Choroid plexus epithelial cell (primary cell): ENCODE data around the gene LTA.
"Not testable (repeated sequence)": the region's sequence is repeated elsewhere in the genome, so short reads cannot be mapped to it uniquely, and the experiment has no call there.

Source experiments
- DNase-seq: peaks from one replicate; pipeline ENCODE4 v3.0.0-alpha.2; 2010; ENCODE audit warnings: low read depth
- H3K4me3 ChIP-seq: 2 replicates; pipeline ENCODE4 v1.5.1; 2011; ENCODE audit warnings: low read depth, mild to moderate bottlenecking, control low read depth, low read length, moderate library complexity
- TF ChIP-seq, protein P1 (sequence below): conservative IDR thresholded peaks from 2 replicates; pipeline ENCODE4 v1.5.1; 2011; ENCODE audit warnings: low read depth, mild to moderate bottlenecking, control low read depth, inconsistent platforms, low read length, moderate library complexity

The LTA gene

DNA sequence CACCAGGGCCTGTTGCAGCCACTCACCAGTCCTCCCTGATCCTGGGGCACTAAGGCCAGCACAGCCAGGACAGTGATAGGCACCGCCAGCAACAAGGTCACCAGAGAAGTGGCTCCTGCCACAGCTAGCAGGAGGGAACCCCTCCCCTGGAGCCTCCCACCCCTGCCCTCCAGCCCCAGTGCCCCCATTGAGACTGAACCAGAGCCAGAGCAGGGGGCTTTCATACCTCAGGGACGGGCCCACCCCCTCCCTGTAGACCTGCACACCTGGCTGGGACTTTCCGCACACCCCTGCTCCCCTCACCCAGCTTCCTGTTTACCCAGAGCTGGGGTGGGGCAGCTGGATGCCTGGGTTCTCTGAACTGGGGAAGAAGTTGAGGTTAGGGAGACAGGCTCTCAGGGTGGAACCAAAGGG lies 10.1 kb downstream of the LTA start, which contains the start of gene LTB:
LTB (minus strand) TSS at position 195 of the 414 bp plus-strand sequence; CDS start at position 188, 7 bp downstream.
- no peak for DNase-seq
- TF ChIP-seq, protein P1, sequence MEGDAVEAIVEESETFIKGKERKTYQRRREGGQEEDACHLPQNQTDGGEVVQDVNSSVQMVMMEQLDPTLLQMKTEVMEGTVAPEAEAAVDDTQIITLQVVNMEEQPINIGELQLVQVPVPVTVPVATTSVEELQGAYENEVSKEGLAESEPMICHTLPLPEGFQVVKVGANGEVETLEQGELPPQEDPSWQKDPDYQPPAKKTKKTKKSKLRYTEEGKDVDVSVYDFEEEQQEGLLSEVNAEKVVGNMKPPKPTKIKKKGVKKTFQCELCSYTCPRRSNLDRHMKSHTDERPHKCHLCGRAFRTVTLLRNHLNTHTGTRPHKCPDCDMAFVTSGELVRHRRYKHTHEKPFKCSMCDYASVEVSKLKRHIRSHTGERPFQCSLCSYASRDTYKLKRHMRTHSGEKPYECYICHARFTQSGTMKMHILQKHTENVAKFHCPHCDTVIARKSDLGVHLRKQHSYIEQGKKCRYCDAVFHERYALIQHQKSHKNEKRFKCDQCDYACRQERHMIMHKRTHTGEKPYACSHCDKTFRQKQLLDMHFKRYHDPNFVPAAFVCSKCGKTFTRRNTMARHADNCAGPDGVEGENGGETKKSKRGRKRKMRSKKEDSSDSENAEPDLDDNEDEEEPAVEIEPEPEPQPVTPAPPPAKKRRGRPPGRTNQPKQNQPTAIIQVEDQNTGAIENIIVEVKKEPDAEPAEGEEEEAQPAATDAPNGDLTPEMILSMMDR, result no peak
- peak within 1 kb of the TSS; percentile 86 for H3K4me3 ChIP-seq

DNA sequence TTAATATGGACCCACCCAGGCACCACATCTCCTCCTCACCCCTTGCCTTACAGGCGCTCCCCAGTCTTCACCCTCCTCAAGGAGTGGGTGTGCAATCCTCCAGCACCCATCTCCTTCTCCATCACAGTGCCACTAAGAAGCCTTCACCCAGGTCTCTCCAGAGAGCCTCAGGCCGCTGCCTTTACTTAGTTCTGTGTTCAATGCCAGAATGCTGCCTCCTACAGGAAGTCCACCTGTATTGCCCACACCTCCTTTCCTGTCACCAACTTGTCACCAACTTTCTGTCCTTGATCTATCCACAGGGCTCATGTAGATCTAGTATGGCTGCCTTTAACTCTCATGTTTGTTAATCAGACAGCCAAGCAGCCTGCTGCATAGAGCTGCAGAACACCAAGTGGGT lies 13.4 kb downstream of the LTA start:
- TF ChIP-seq, protein P1, result peak; percentile 40
- no peak overlapping the region for H3K4me3 ChIP-seq
- no peak for DNase-seq

DNA sequence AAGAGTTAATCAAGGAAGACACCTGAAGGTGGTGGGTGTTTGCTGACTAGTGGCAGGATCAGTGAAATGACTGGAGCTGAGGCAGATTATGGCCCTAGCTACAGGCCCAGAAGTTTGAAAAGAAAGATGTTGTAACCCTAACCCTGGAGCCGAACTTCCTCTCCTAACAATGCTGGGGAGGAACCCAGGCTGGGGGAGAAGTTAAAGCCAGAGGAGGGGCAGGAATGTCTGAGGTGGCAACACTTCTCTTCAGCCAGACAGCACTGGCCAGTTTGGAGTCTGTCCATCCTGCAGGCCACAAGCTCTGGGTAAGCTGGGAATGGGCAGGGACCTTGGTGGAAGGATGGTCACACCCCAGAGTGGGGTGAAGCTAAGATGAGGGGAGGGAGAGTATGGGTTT lies 13.9 kb downstream of the LTA start, which contains the start of gene LST1:
LST1 (plus strand) TSS at position 270 of the 400 bp plus-strand sequence. CDS start 1,023 bp downstream, outside the sequence.
- TF ChIP-seq, protein P1, result no peak
- no peak within 1 kb of the TSS for H3K4me3 ChIP-seq
- no peak for DNase-seq

DNA sequence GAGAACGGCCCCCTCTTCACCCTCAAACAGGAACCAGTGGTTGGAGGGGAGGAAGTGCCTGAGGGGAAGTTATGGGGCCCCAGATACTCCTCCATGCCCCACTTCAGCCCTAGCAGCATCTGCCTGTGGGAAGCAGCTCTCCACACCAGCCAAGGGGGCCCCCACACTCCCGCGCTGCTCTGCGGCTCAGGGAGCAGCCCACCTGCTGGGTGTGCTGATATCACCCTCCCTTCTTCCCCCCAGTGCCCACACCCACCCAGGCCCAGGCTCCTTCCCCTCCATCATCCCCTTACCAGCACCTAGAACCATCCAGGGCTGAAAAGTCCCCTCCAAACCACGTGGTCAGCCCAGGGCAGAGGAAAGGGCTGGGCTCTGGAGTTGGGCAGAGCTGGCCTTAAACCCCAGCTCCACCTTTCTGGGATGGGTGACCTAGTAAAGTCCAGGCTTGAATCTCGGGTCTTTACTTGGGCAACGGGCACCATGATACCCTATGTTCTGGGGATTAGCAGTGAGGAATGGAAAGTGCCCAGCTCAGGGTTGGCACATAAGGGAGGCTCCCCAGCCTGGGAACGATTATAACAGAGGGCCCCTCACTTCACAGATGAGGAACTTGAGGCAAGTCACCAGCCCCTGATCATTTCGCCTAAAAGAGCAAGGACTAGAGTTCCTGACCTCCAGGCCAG lies 14.7 kb downstream of the LTA start:
- DNase-seq, result no peak
- TF ChIP-seq, protein P1, result no peak
- no peak overlapping the region for H3K4me3 ChIP-seq

GRCh38 chr6:31587791-31588777 lies 16.0 kb downstream of the LTA start:
- TF ChIP-seq, protein P1, result no peak
- no peak for DNase-seq
- H3K4me3 ChIP-seq, result no peak overlapping the region

DNA sequence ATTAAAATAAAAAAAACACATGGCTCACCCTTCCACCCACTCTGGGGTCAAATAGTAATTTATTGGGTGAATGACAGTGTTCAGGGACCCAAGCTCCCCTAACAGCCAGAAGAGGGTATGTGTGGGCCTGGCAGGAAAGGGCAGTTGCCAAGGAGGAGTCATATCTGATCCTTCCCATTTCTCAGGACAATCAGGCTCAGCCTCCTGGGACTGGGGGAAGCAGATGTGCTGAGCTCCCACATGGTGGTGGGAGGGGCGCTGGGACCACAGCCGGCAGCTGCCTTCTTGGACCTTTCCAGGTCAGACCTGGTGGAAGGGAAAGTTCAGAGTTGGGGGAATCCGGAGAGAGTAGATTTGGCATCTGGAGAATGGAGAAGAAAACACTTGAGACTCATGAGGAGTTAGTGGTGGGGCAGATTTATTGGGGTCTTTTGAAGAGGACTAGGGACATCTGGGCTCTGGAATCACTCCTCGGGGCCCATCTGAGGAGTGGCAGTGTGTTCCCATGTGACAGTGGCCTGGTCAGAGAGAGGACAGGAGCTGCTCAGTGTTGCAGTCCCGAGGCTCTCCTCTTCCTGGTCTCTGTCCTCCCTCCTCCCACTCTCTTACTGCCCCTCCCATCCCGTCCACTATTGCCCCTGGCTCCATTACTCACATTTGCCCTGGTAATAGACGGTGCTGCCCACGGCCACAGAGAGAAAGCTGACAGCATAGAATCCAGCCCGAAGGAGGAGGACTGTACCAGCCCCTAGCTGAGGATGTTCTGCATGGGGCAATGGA lies 17.0 kb downstream of the LTA start:
- H3K4me3 ChIP-seq, result no peak overlapping the region
- no peak for DNase-seq
- TF ChIP-seq, protein P1, result no peak

GRCh38 chr6:31590691-31591090 lies 18.6 kb downstream of the LTA start:
- not testable (repeated sequence) for DNase-seq, H3K4me3 ChIP-seq
